MM.1S (cell line): ENCODE results near the gene PLEKHA1.

Source experiments
- CTCF ChIP-seq: fragments of 300-600 bp; sonication (generic); IDR thresholded peaks from 2 replicates; pipeline ENCODE4 v1.5.1; 2016; ENCODE audit warnings: antibody characterized with exemption, low read length, mixed read lengths
- EZH2phosphoT487 ChIP-seq: fragments of 300-600 bp; sonication (generic); IDR thresholded peaks from 2 replicates; pipeline ENCODE4 v1.6.1; 2018; ENCODE audit warnings: antibody characterized with exemption, low read length

- TF ChIP-seq EZH2phosphoT487 = no peak
- TF ChIP-seq CTCF = no peak
Observed at GRCh38 chr10:122390271-122390670, 15.8 kb downstream of the PLEKHA1 start.
